Mesothelial cell of epicardium (in vitro differentiated cells): Measurements from ENCODE around the gene ATP6V0A4. TPM values are rescaled to one million over a fixed set of nuclear protein-coding genes. Genes with fewer than 3 reads are reported as not detected.

Experiments used
- DNase-seq, 2 experiments: peaks; one replicate each; pipeline ENCODE4 v3.0.0; 2021; ENCODE audit warnings: low spot score in 2 of 2; ENCODE audit not compliant: unreplicated experiment in 2 of 2
- H3K27ac Mint-ChIP-seq: 2 replicates; pipeline ENCODE4 v1.8.0; 2021; ENCODE audit warnings: mixed read lengths
- H3K27me3 Mint-ChIP-seq: 2 replicates; pipeline ENCODE4 v1.8.0; 2021; ENCODE audit warnings: low read depth, mixed read lengths
- H3K36me3 Mint-ChIP-seq: 2 replicates; pipeline ENCODE4 v1.8.0; 2021; ENCODE audit warnings: mixed read lengths
- H3K4me1 Mint-ChIP-seq: 2 replicates; pipeline ENCODE4 v1.8.0; 2021; ENCODE audit warnings: mixed read lengths
- H3K4me3 Mint-ChIP-seq: 2 replicates; pipeline ENCODE4 v1.8.0; 2021; ENCODE audit warnings: mild to moderate bottlenecking, moderate library complexity, mixed read lengths
- H3K9me3 Mint-ChIP-seq: 2 replicates; pipeline ENCODE4 v1.8.0; 2021; ENCODE audit warnings: mixed read lengths
- total RNA-seq: library from RNA; stranded (reverse); gene quantifications from 3 replicates; pipeline ENCODE4 v1.2.1, GENCODE V29; 2021
- TF ChIP-seq, protein P1 (sequence below): fragments of 200-600 bp; sonication (generic); IDR thresholded peaks from one replicate; pipeline ENCODE4 v1.5.0; 2021; ENCODE audit warnings: antibody characterized with exemption; ENCODE audit not compliant: unreplicated experiment

Gene ATP6V0A4
- total RNA-seq, 1 donor from 2014 or later = 0.56 TPM

GRCh38 chr7:138712652-138713051, 85.3 kb downstream of the ATP6V0A4 start:
- Mint-ChIP-seq H3K9me3 (no peaks in the 10 kb centered on the region), H3K4me1 (peaks cover 11% of the 10 kb centered on the region), H3K36me3 (no peaks in the 10 kb centered on the region), H3K27ac (no peak overlapping the region), H3K27me3 (no peaks in the 10 kb centered on the region), H3K4me3 (no peak overlapping the region)
- no peak for DNase-seq
- TF ChIP-seq, protein P1, sequence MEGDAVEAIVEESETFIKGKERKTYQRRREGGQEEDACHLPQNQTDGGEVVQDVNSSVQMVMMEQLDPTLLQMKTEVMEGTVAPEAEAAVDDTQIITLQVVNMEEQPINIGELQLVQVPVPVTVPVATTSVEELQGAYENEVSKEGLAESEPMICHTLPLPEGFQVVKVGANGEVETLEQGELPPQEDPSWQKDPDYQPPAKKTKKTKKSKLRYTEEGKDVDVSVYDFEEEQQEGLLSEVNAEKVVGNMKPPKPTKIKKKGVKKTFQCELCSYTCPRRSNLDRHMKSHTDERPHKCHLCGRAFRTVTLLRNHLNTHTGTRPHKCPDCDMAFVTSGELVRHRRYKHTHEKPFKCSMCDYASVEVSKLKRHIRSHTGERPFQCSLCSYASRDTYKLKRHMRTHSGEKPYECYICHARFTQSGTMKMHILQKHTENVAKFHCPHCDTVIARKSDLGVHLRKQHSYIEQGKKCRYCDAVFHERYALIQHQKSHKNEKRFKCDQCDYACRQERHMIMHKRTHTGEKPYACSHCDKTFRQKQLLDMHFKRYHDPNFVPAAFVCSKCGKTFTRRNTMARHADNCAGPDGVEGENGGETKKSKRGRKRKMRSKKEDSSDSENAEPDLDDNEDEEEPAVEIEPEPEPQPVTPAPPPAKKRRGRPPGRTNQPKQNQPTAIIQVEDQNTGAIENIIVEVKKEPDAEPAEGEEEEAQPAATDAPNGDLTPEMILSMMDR = no peak

DNA sequence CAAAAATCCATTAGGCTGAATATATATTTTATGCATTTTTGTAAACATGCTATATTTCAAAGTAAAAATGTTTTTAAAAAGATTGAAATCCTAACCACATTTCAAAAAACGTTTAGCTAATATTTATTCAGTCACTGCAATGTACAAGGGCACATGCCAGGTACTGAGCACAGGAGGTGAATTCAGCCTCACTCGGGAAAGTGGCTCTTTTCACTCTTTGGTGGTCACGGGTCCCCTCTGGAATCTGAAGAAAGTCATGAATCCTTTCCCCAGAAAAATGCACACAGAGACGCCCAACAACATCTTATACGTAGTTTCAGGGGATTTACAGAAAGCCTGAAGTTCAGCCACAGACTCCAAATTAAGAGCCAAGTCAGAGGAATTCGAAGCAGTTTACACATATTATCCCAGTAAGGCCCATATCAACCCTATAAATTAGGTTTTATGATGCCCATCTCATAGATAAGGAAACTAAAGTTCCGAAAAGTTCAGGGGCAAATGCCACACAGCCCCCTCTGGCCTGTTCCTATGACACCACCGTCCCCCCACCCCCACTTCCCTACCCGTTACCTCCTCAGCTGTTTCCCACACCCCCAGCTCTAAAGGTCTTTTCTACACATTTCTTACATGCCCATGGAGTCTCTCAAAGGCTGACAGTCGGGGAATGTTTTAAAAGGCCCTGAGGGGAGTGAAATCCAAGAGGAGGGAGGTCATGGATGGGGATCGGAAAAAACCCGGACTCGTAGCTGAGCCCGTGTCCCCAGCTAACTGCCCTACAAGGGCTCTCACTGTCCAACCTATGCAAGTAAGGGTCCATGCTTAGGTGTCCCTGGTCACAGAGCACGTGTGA, 87.2 kb downstream of the ATP6V0A4 start:
- DNase-seq = no peak
- H3K36me3 Mint-ChIP-seq = no peaks in the 10 kb centered on the region
- H3K27ac Mint-ChIP-seq = peak overlapping the region; percentile 85
- TF ChIP-seq, protein P1 = no peak
- H3K4me1 Mint-ChIP-seq = peaks cover 5% of the 10 kb centered on the region
- H3K4me3 Mint-ChIP-seq = no peak overlapping the region
- no peaks in the 10 kb centered on the region for H3K9me3 Mint-ChIP-seq
- H3K27me3 Mint-ChIP-seq = no peaks in the 10 kb centered on the region

- TF ChIP-seq, protein P1 = no peak
- H3K27me3 Mint-ChIP-seq = no peaks in the 10 kb centered on the region
- no peak for DNase-seq
- H3K9me3 Mint-ChIP-seq = no peaks in the 10 kb centered on the region
- H3K4me1 Mint-ChIP-seq = no peaks in the 10 kb centered on the region
- no peak overlapping the region for H3K4me3 Mint-ChIP-seq
- H3K36me3 Mint-ChIP-seq = no peaks in the 10 kb centered on the region
- H3K27ac Mint-ChIP-seq = no peak overlapping the region
These were observed 92.8 kb downstream of the ATP6V0A4 start for GRCh38 chr7:138705167-138705566.

DNA sequence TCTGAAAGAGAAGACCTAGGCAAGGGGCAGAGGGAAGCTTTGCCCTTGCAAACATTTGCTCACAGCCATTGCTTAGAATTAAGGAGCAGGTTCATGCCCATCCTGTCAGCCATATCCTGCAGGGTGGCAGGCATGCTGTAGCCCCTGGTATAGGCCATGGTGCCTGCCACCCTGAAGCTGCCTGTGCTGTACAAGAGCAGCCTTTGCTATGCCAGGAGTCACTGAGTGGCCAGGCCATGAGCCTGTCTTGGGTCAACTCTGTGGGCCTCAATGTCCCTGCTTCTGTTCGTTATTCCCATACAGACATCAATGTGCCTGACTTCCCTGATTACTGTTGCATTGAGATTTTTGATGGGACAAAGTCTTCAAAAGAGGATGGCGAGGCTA, 96.5 kb downstream of the ATP6V0A4 start:
- no peaks in the 10 kb centered on the region for H3K9me3 Mint-ChIP-seq
- H3K27me3 Mint-ChIP-seq = peaks cover 2% of the 10 kb centered on the region
- H3K4me3 Mint-ChIP-seq = no peak overlapping the region
- no peak for DNase-seq
- no peak overlapping the region for H3K27ac Mint-ChIP-seq
- TF ChIP-seq, protein P1 = no peak
- no peaks in the 10 kb centered on the region for H3K36me3 Mint-ChIP-seq
- H3K4me1 Mint-ChIP-seq = no peaks in the 10 kb centered on the region

GRCh38 chr7:138700857-138701536, 97.0 kb downstream of the ATP6V0A4 start, which contains the start of gene SVOPL:
Gene SVOPL (minus strand): TSS chr7:138701362. CDS start chr7:138679045, 22,317 bp downstream.
- no peaks in the 10 kb centered on the region for H3K9me3 Mint-ChIP-seq
- no peaks in the 10 kb centered on the region for H3K4me1 Mint-ChIP-seq
- H3K27ac Mint-ChIP-seq = no peak within 1 kb of the TSS
- TF ChIP-seq, protein P1 = no peak
- H3K4me3 Mint-ChIP-seq = no peak within 1 kb of the TSS
- no peaks in the 10 kb centered on the region for H3K36me3 Mint-ChIP-seq
- no peak for DNase-seq
- peaks cover 2% of the 10 kb centered on the region for H3K27me3 Mint-ChIP-seq
